ENCODE measurements around the gene DYNC1LI1. TPM values are rescaled to one million over a fixed set of nuclear protein-coding genes. Genes with fewer than 3 reads are reported as not detected.

DYNC1LI1 gene
- total and polyA plus RNA-seq, 9 of the 15 experiments (the other 6 are each of a cell fraction or from before 2014, with no cell fraction given) = 21.0 to 85.4 (median 61.3) TPM

GRCh38 chr3:32552013-32552412 is 18.6 kb downstream of the DYNC1LI1 start:
- WGBS (ENCODE audit: insufficient coverage, low coverage, missing lambda C conversion rate) = 85% methylated on average over 1 of the region's 1 CpG
- intact Hi-C loops (cut with micrococcal nuclease) (no loop called here), in situ Hi-C loops (cut with MboI) (no loop called here)
- Histone ChIP-seq H3K36me3 (ENCODE audit: control insufficient read depth, insufficient read depth, low read length) (no peaks in the 10 kb centered on the region), H2AFZ (ENCODE audit: low read depth, low read length) (no peak overlapping the region), H3K27me3 (ENCODE audit: control insufficient read depth in 2 of 2, insufficient read depth in 2 of 2, low read length in 2 of 2) (no peaks in the 10 kb centered on the region), H3K4me1 (replicated peaks in 1 of 2; ENCODE audit: control insufficient read depth in 2 of 2, insufficient read depth in 2 of 2, low read length in 2 of 2) (no peaks in the 10 kb centered on the region), H3K27ac (ENCODE audit: extremely low read depth, low read depth, low read length) (no peak overlapping the region), H3K79me2 (ENCODE audit: control insufficient read depth, insufficient read depth, low read length) (peaks cover 90% of the 10 kb centered on the region), H3K9me1 (ENCODE audit: control insufficient read depth, insufficient read depth, low read length) (no peaks in the 10 kb centered on the region), H3K9ac (ENCODE audit: insufficient read depth in 1 of 2, low read depth in 2 of 2, low read length in 2 of 2) (no peak overlapping the region), H3K4me3 (no peak overlapping the region), H3K9me3 (replicated peaks; ENCODE audit: control insufficient read depth, insufficient read depth, low read depth, low read length) (no peaks in the 10 kb centered on the region), H4K20me1 (replicated peaks; ENCODE audit: control insufficient read depth, insufficient read depth, low read length) (peaks cover 9% of the 10 kb centered on the region), H3K4me2 (ENCODE audit: insufficient read depth, low read length) (no peak overlapping the region)
- BruUV-seq (replicated peaks) = no TSS peak
- POLR2A ChIA-PET = interaction anchor here (0.6 to 1.5 kb wide), 4 partner anchors 15 to 449 kb away, joined by 3 to 4 read pairs (median 3); no protein-coding TSS in a partner anchor
- CTCF ChIA-PET (ENCODE audit: low intra/inter-chr PET ratio) = no interaction called here
- ATAC-seq (no peak), DNase-seq (ENCODE audit: extremely low read depth in 1 of 4, low spot score in 3 of 4) (no peak), FAIRE-seq (no peak)
- peak; percentile 75 for TF ChIP-seq ZNF24 (IDR thresholded peaks at IDR 0.05)
- TF ChIP-seq TGIF2 (CRISPR knock-in tag; IDR thresholded peaks at IDR 0.05) = no peak

GRCh38 chr3:32551496-32551895 is 19.2 kb downstream of the DYNC1LI1 start:
- ChIA-PET POLR2A (interaction anchor here (0.6 to 1.3 kb wide), 3 partner anchors 15 to 256 kb away, joined by 3 to 4 read pairs (median 3); partner anchors contain the start of gene DYNC1LI1), CTCF (ENCODE audit: low intra/inter-chr PET ratio) (no interaction called here)
- Histone ChIP-seq H3K4me1 (replicated peaks in 1 of 2; ENCODE audit: control insufficient read depth in 2 of 2, insufficient read depth in 2 of 2, low read length in 2 of 2) (no peaks in the 10 kb centered on the region), H3K4me3 (no peak overlapping the region), H3K9ac (ENCODE audit: insufficient read depth in 1 of 2, low read depth in 2 of 2, low read length in 2 of 2) (no peak overlapping the region), H3K27ac (ENCODE audit: extremely low read depth, low read depth, low read length) (no peak overlapping the region), H3K9me3 (replicated peaks; ENCODE audit: control insufficient read depth, insufficient read depth, low read depth, low read length) (no peaks in the 10 kb centered on the region), H3K79me2 (ENCODE audit: control insufficient read depth, insufficient read depth, low read length) (peaks cover 89% of the 10 kb centered on the region), H3K27me3 (ENCODE audit: control insufficient read depth in 2 of 2, insufficient read depth in 2 of 2, low read length in 2 of 2) (no peaks in the 10 kb centered on the region), H3K4me2 (ENCODE audit: insufficient read depth, low read length) (no peak overlapping the region), H4K20me1 (replicated peaks; ENCODE audit: control insufficient read depth, insufficient read depth, low read length) (peaks cover 9% of the 10 kb centered on the region), H3K9me1 (ENCODE audit: control insufficient read depth, insufficient read depth, low read length) (no peaks in the 10 kb centered on the region), H3K36me3 (ENCODE audit: control insufficient read depth, insufficient read depth, low read length) (peaks cover 2% of the 10 kb centered on the region; the same call in 1 of the 3 replicates), H2AFZ (ENCODE audit: low read depth, low read length) (no peak overlapping the region)
- no peak for DNase-seq (ENCODE audit: extremely low read depth in 1 of 4, low spot score in 3 of 4)
- peak; percentile 21; the same call in 2 of the 3 replicates for ATAC-seq
- BruUV-seq (replicated peaks) = no TSS peak
- intact Hi-C loops (cut with micrococcal nuclease) = no loop called here
- in situ Hi-C loops (cut with MboI) = no loop called here
- no peak for FAIRE-seq
- TF ChIP-seq THAP7 (CRISPR knock-in tag; IDR thresholded peaks at IDR 0.05) (no peak), POU5F1 (IDR thresholded peaks at IDR 0.05; ENCODE audit: borderline replicate concordance, low read depth, low read length, partially characterized antibody) (no peak), SRSF9 (IDR thresholded peaks at IDR 0.05; ENCODE audit: borderline replicate concordance, low read depth, low read length) (no peak), KDM5B (IDR thresholded peaks at IDR 0.05; ENCODE audit: insufficient replicate concordance, low read depth, low read length) (no peak), ELF1 (tag; IDR thresholded peaks at IDR 0.05) (no peak), CUX1 (CRISPR knock-in tag; IDR thresholded peaks at IDR 0.05) (no peak), NCOA4 (IDR thresholded peaks at IDR 0.05; ENCODE audit: partially characterized antibody) (no peak), RBBP5 (IDR thresholded peaks at IDR 0.05; ENCODE audit: borderline replicate concordance, insufficient read depth, low read length, poor library complexity, severe bottlenecking) (no peak), ZNF778 (CRISPR knock-in tag; IDR thresholded peaks at IDR 0.05) (no peak)

Measured in K562 (cell line).